HG02943 (cell line): ENCODE results near the gene STX1B.

Experiments
- ATAC-seq: cut with Tn5 transposase; IDR thresholded peaks from one replicate; pipeline ENCODE4 v1.9.1; 2021; ENCODE audit warnings: mild to moderate bottlenecking, low read depth, moderate library complexity; ENCODE audit not compliant: unreplicated experiment

STX1B gene

GRCh38 chr16:30982548-30983288 is 27.7 kb downstream of the STX1B start:
- no peak for ATAC-seq

- ATAC-seq: no peak
These were observed 29.5 kb downstream of the STX1B start for GRCh38 chr16:30980959-30981358.

DNA sequence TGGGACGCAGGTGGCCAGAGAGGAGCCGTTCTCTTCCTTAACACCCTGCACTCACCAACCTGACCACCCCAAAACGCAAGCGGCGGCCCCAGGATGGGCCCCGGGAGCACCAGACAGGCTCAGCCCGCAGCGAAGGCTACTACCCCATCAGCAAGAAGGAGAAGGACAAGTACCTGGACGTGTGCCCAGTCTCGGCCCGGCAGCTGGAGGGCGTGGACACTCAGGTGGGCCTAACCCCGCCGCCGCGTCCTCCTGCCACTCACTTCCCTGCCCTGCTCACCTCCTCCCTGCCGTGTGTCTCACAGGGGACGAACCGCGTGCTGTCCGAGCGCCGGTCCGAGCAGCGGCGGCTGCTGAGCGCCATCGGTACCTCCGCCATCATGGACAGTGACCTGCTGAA is 30.0 kb downstream of the STX1B start:
- no peak for ATAC-seq

GRCh38 chr16:30980023-30980371 is 30.4 kb downstream of the STX1B start:
- ATAC-seq: no peak

DNA sequence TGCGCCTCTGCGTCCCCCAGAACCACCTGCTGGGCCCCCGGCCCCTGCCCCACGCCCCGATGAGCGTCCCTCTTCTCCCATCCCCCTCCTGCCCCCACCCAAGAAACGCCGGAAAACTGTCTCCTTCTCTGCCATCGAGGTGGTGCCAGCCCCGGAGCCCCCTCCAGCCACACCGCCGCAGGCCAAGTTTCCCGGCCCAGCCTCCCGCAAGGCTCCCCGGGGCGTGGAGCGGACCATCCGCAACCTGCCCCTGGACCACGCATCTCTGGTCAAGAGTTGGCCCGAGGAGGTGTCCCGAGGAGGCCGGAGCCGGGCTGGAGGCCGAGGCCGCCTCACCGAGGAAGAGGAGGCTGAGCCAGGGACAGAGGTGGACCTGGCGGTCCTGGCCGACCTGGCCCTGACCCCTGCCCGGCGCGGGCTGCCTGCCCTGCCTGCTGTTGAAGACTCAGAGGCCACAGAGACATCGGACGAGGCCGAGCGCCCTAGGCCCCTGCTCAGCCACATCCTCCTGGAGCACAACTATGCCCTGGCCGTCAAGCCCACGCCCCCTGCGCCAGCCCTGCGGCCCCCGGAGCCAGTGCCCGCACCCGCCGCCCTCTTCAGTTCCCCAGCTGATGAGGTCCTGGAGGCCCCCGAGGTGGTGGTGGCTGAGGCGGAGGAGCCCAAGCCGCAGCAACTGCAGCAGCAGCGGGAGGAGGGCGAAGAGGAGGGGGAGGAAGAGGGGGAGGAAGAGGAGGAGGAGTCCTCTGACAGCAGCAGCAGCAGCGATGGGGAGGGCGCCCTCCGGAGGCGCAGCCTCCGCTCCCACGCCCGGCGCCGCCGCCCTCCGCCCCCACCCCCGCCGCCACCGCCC is 31.0 kb downstream of the STX1B start:
- ATAC-seq: no peak

DNA sequence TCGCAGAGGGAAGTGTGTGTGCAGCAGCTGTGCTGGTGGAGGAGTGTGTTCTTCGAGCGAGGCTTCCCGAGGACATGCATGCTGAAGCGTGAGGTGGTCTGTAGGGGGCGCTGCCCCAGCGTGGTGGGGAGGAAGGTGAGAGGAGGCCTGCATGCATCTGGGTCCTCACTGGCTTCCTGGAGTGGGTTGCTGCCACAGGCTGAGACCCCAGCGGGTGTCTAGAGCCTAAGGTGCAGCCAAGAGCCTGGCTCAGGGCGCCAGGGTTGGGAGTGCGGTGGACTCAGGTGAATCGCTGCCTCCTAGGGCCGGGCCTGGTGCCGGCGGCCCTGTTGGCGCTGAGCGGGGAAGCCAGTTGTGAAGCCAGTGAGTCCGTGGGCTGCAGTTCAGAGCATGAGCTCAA is 32.9 kb downstream of the STX1B start:
- no peak for ATAC-seq

GRCh38 chr16:30976486-30976885 is 34.0 kb downstream of the STX1B start:
- ATAC-seq: no peak

GRCh38 chr16:30974348-30974747 is 36.1 kb downstream of the STX1B start:
- ATAC-seq: no peak

- no peak for ATAC-seq
These were observed 37.6 kb downstream of the STX1B start for GRCh38 chr16:30972872-30973271.

DNA sequence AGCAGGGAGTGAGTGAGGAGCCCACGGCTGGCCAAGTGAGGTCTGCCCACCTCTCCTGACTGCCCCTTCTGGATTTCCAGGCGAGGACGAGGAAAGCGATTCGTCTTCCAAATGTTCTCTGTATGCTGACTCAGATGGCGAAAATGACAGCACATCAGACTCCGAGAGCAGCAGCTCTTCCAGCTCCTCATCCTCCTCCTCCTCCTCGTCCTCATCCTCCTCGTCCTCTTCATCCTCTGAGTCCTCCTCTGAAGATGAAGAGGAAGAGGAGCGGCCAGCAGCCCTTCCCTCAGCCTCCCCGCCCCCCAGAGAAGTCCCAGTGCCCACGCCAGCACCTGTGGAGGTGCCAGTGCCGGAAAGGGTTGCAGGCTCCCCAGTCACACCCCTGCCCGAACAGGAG is 39.1 kb downstream of the STX1B start:
- no peak for ATAC-seq

- ATAC-seq: no peak
These were observed 41.1 kb downstream of the STX1B start for GRCh38 chr16:30969246-30969842.

DNA sequence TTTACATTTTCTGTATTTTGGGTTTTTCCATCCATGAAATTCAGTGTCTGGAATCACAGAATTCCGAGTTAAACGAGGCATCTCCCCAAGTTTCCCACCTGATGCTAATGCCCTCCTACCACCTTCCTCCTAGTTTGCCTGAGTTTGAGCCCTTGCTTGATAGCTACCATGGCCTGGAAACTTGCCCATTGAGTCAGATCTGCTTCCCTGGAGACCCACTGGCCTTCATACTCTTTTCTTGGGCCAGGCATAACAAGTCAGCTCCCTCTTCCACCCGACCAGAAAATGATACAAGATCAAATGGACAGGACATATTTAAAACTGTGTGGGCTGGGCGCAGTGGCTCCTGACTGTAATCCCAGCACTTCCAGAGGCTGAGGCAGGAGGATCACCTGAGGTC is 42.6 kb downstream of the STX1B start:
- ATAC-seq: no peak

DNA sequence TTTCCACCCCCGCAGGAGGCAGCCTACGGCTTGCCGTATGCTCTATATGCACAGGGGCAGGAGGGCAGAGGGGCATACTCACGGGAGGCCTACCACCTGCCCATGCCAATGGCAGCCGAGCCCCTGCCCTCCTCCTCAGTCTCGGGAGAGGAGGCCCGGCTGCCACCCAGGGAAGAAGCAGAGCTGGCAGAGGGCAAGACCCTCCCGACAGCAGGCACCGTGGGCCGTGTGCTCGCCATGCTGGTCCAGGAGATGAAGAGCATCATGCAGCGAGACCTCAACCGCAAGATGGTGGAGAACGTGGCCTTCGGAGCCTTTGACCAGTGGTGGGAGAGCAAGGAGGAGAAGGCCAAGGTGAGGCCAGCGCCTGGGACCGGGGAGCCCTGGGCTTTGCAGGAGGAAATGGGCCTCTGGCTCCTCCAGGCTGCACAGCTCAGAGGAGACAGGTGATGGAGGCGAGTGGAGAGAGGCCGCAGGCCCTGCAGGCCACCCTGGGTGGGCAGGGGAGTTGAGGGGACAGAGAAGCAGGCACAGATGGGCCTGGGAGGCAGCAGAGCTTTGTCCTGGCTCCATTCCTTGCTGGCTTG is 44.3 kb downstream of the STX1B start:
- ATAC-seq: no peak

GRCh38 chr16:30965436-30965835 is 45.0 kb downstream of the STX1B start:
- no peak for ATAC-seq

DNA sequence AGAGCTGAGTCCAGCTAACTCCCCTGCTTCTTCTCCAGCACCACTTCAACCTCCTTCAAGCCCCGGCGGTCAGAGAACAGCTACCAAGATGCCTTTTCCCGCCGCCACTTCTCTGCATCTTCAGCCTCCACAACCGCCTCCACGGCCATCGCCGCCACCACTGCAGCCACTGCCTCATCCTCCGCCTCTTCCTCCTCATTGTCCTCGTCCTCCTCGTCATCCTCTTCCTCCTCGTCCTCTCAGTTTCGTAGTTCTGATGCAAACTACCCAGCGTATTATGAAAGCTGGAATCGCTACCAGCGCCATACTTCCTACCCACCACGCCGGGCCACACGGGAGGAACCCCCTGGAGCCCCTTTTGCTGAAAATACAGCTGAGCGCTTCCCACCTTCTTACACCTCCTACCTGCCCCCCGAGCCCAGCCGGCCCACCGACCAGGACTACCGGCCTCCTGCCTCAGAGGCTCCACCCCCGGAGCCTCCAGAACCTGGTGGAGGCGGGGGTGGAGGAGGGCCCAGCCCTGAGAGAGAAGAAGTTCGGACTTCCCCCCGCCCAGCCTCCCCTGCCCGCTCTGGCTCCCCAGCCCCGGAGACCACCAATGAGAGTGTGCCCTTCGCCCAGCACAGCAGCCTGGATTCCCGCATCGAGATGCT is 45.7 kb downstream of the STX1B start:
- ATAC-seq: no peak

DNA sequence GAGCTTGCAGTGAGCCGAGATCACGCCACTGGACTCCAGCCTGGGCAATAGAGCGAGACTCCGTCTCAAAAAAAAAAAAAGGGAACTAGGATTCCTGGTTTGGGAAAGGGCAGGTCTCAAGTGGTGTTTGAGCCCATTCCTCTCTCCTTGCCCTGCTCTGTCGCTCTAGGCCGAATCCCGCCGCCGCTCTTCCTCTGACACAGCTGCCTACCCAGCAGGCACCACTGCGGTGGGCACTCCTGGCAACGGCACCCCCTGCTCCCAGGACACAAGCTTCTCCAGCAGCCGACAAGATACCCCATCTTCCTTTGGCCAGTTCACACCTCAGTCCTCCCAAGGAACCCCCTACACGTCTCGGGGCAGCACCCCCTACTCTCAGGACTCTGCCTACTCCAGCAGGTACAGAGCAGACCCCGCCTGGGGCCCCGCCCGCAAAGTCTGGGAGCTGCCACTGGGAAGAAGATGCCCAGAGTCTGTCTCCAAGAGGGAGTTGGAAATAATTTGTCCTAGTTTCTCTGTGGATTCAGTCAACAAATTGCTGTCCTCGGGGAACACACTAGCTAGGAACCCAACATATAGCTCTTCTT is 46.4 kb downstream of the STX1B start:
- no peak for ATAC-seq

GRCh38 chr16:30961384-30961783 is 49.1 kb downstream of the STX1B start:
- ATAC-seq: no peak

DNA sequence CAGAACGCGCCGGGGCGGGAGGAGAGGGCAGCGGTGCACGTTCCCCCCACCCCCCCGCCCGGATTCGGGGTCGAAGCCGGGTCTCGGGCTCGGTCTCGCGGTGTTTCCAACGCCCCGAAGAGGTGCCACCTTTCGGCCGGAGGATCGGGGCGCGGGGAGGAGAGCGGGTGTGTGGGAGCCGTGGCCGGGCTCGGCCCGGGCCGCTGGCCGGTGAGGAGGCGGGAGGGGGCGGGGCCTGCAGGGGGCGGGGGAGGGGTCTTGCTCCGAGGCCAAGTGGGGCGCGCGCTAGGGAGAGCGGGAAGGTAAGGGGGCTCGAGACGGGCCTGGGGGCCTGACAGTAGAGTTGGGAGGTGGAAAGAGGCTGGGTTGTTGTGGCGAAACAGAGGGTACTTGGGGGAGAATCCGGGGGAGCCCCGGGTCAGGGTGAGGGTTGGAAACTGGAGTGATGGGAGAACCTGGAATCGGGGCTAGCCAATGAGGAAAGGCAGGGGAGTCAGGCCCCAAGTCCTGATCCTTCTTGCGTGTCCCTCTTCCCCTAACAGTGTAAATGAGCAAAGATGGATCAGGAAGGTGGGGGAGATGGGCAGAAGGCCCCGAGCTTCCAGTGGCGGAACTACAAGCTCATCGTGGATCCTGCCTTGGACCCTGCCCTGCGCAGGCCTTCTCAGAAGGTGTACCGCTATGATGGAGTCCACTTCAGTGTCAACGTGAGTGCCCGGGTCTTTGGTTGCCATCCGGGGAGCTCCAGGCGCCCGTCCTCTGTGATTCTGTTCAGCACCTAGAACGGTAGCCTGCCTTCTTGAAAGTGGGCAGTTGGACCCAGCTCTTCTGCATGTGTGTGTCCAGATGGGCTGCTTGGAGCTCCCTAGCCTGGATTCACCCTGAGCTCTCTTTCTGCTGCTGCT is 52.0 kb downstream of the STX1B start:
- ATAC-seq: peak; percentile 20

DNA sequence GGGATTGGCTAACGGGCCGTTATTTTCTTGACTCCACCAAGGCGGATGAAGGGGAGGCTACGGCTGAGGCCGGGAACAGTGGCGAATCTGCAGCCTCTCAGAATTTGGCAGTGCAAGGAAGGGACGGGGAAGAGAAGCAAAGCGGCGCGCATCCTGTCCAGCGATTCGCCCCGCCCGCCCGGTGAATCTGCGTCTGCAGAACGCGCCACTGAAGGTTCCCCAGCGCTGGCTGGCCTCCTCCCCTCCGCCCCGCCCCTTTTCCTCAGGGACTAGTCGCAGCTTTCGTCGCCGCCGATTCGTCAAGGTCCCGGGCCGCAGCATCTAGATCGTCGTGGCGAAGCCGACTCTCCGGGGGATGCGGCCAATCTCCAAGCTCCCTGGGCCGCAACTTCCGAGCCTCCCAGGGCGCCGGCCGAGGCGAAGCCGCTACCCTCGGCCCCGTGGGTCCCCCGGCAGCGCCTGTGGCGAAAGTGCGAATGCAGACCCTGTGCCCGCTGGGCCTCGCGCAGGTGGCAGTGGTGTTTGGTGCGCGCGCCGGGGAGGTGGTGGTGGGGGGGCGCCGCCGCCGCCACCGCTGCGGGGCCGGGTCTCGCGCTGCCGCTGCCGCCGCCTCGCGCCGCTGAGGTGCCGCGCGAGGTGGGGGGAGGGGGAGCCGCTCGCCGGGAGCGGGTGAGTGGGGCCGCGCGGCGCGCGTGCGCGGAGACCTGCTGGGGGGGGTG is 52.8 kb downstream of the STX1B start, which contains the start of gene SETD1A:
Gene SETD1A (plus strand): TSS at position 299 of the 719 bp plus-strand sequence. CDS start 978 bp downstream, outside the sequence.
- ATAC-seq: peak; percentile 80
